H9 (cell line): Measurements from ENCODE around the gene RPEL1. TPM values are rescaled to one million over a fixed set of nuclear protein-coding genes. Genes with fewer than 3 reads are reported as not detected.

Experiments
- DNase-seq: peaks from one replicate; pipeline ENCODE4 v3.0.0-alpha.2; 2017
- H2AFZ ChIP-seq: one replicate; pipeline ENCODE4 v1.6.1; 2013; ENCODE audit warnings: mild to moderate bottlenecking, low read length, control low read depth, moderate library complexity
- H2AK5ac ChIP-seq: 2 replicates; pipeline ENCODE4 v1.6.1; 2013; ENCODE audit warnings: low read length, control low read depth, mixed read lengths; ENCODE audit not compliant: insufficient read length
- H2BK120ac ChIP-seq: one replicate; pipeline ENCODE4 v1.6.1; 2013; ENCODE audit warnings: low read depth, mild to moderate bottlenecking, low read length, control low read depth, inconsistent platforms; ENCODE audit not compliant: poor library complexity, severe bottlenecking
- H2BK12ac ChIP-seq: 2 replicates; pipeline ENCODE4 v1.6.1; 2013; ENCODE audit warnings: low read length, control low read depth, mixed read lengths, low read depth; ENCODE audit not compliant: insufficient read length
- H2BK15ac ChIP-seq: 2 replicates; pipeline ENCODE4 v1.6.1; 2013; ENCODE audit warnings: low read depth, low read length, control low read depth
- H2BK20ac ChIP-seq: one replicate; pipeline ENCODE4 v1.6.1; 2013; ENCODE audit warnings: low read depth, mild to moderate bottlenecking, low read length, control low read depth, inconsistent platforms; ENCODE audit not compliant: poor library complexity, severe bottlenecking
- H2BK5ac ChIP-seq: 2 replicates; pipeline ENCODE4 v1.6.1; 2013; ENCODE audit warnings: low read length, control low read depth, mixed read lengths; ENCODE audit not compliant: insufficient read length
- H3K14ac ChIP-seq: 2 replicates; pipeline ENCODE4 v1.6.1; 2013; ENCODE audit warnings: low read length, control low read depth; ENCODE audit not compliant: insufficient read depth
- H3K18ac ChIP-seq: 2 replicates; pipeline ENCODE4 v1.6.1; 2013; ENCODE audit warnings: low read depth, mild to moderate bottlenecking, mixed read lengths, low read length, control low read depth; ENCODE audit not compliant: insufficient read length
- H3K23ac ChIP-seq: 2 replicates; pipeline ENCODE4 v1.6.1; 2013; ENCODE audit warnings: low read length, control low read depth, mixed read lengths, low read depth; ENCODE audit not compliant: insufficient read length
- H3K23me2 ChIP-seq: 2 replicates; pipeline ENCODE4 v1.6.1; 2013; ENCODE audit warnings: low read depth, mild to moderate bottlenecking, mixed read lengths, low read length, control low read depth; ENCODE audit not compliant: insufficient read length, poor library complexity, severe bottlenecking
- H3K27ac ChIP-seq: 2 replicates; pipeline ENCODE4 v1.5.1; 2013; ENCODE audit warnings: low read length, control low read depth, mixed read lengths, low read depth; ENCODE audit not compliant: insufficient read length
- H3K27me3 ChIP-seq: 2 replicates; pipeline ENCODE4 v1.6.1; 2013; ENCODE audit warnings: low read length, control low read depth, inconsistent platforms; ENCODE audit not compliant: insufficient read depth
- H3K4ac ChIP-seq: 2 replicates; pipeline ENCODE4 v1.6.1; 2013; ENCODE audit warnings: low read depth, mild to moderate bottlenecking, control low read depth, inconsistent platforms, low read length, moderate library complexity
- H3K4me1 ChIP-seq: 2 replicates; pipeline ENCODE4 v1.6.1; 2013; ENCODE audit warnings: low read length, control low read depth, inconsistent platforms; ENCODE audit not compliant: insufficient read depth
- H3K4me2 ChIP-seq: 2 replicates; pipeline ENCODE4 v1.6.1; 2013; ENCODE audit warnings: low read length, control low read depth, mixed read lengths; ENCODE audit not compliant: insufficient read length, insufficient read depth
- H3K56ac ChIP-seq: 2 replicates; pipeline ENCODE4 v1.6.1; 2013; ENCODE audit warnings: low read depth, mild to moderate bottlenecking, mixed read lengths, low read length, control low read depth; ENCODE audit not compliant: insufficient read length
- H3K79me1 ChIP-seq: 2 replicates; pipeline ENCODE4 v1.6.1; 2013; ENCODE audit warnings: low read depth, mild to moderate bottlenecking, moderate library complexity, low read length, control low read depth, inconsistent platforms; ENCODE audit not compliant: insufficient read depth, poor library complexity, severe bottlenecking
- H3K79me2 ChIP-seq: 2 replicates; pipeline ENCODE4 v1.6.1; 2013; ENCODE audit warnings: low read length, control low read depth, inconsistent platforms; ENCODE audit not compliant: insufficient read depth
- H3K9ac ChIP-seq: 2 replicates; pipeline ENCODE4 v1.6.1; 2013; ENCODE audit warnings: low read length, control low read depth, mixed read lengths; ENCODE audit not compliant: insufficient read length; ENCODE audit errors: extremely low read depth
- H3K9me3 ChIP-seq: one replicate; pipeline ENCODE4 v1.6.1; 2013; ENCODE audit warnings: low read depth, low read length, inconsistent platforms; ENCODE audit not compliant: control insufficient read depth
- H3T11ph ChIP-seq: one replicate; pipeline ENCODE4 v1.6.1; 2013; ENCODE audit warnings: mild to moderate bottlenecking, low read length, control low read depth, inconsistent platforms
- H4K20me1 ChIP-seq: one replicate; pipeline ENCODE4 v1.6.1; 2013; ENCODE audit not compliant: control insufficient read depth, insufficient read length, insufficient read depth
- H4K5ac ChIP-seq: 2 replicates; pipeline ENCODE4 v1.6.1; 2013; ENCODE audit warnings: low read depth, mild to moderate bottlenecking, mixed read lengths, low read length, control low read depth; ENCODE audit not compliant: insufficient read length
- H4K8ac ChIP-seq: replicated peaks from 2 replicates; pipeline ENCODE4 v1.6.1; 2013; ENCODE audit warnings: low read length, control low read depth, mixed read lengths, low read depth; ENCODE audit not compliant: insufficient read length
- H4K91ac ChIP-seq: 2 replicates; pipeline ENCODE4 v1.6.1; 2013; ENCODE audit warnings: low read depth, mild to moderate bottlenecking, moderate library complexity, mixed read lengths, low read length, control low read depth; ENCODE audit not compliant: insufficient read length
- H3K27ac Mint-ChIP-seq, 3 experiments: 2 replicates in 2 of 3; 3 replicates in 1 of 3; pipeline ENCODE4 v1.8.0; 2020 to 2021; ENCODE audit warnings: mixed read lengths in 3 of 3, mild to moderate bottlenecking in 1 of 3, moderate library complexity in 1 of 3
- H3K27me3 Mint-ChIP-seq: 2 replicates; pipeline ENCODE4 v1.8.0; 2021; ENCODE audit warnings: low read depth, mild to moderate bottlenecking, moderate library complexity, mixed read lengths
- H3K36me3 Mint-ChIP-seq, 3 experiments: 2 replicates in 2 of 3; 3 replicates in 1 of 3; pipeline ENCODE4 v1.8.0; 2020 to 2021; ENCODE audit warnings: low read depth in 3 of 3, mixed read lengths in 3 of 3; ENCODE audit not compliant: insufficient read depth in 1 of 3
- H3K4me1 Mint-ChIP-seq, 2 experiments: 2 replicates each; pipeline ENCODE4 v1.8.0; 2020; ENCODE audit warnings: mixed read lengths in 2 of 2
- H3K4me3 Mint-ChIP-seq, 2 experiments: 2 replicates in 1 of 2; 3 replicates in 1 of 2; pipeline ENCODE4 v1.8.0; 2020 to 2021; ENCODE audit warnings: mild to moderate bottlenecking in 2 of 2, mixed read lengths in 2 of 2, moderate library complexity in 1 of 2
- H3K9me3 Mint-ChIP-seq, 2 experiments: 2 replicates in 1 of 2; 3 replicates in 1 of 2; pipeline ENCODE4 v1.8.0; 2020; ENCODE audit warnings: mild to moderate bottlenecking in 2 of 2, mixed read lengths in 2 of 2, moderate library complexity in 1 of 2
- CTCF ChIP-seq: fragments of 200-600 bp; sonication (generic); conservative IDR thresholded peaks from 3 replicates; pipeline ENCODE4 v1.8.0; 2021; ENCODE audit warnings: antibody characterized with exemption, mild to moderate bottlenecking
- WGBS: extraction: QIAGEN DNeasy Blood & Tissue Kit; methylation state at CpG from one replicate; pipeline ENCODE4 v1.1.7; 2013; ENCODE audit warnings: missing lambda C conversion rate, low lambda C conversion rate, mixed read lengths; ENCODE audit not compliant: insufficient read length; ENCODE audit errors: extremely low coverage; 5-methylcytosine and 5-hydroxymethylcytosine counted together
- total RNA-seq: library from RNA; stranded (reverse); gene quantifications from 2 replicates; pipeline ENCODE4 v1.2.1, GENCODE V29; 2021

RPEL1 gene
- total RNA-seq, 1 experiment from 2014 or later: 0.13 TPM

- no peak overlapping the region for H2BK5ac ChIP-seq
- peaks cover 14% of the 10 kb centered on the region for H3K23me2 ChIP-seq
- no peak overlapping the region for H3K23ac ChIP-seq
- no peaks in the 10 kb centered on the region for H3K79me1 ChIP-seq
- H3K14ac ChIP-seq: no peak overlapping the region
- H3K4me3 Mint-ChIP-seq: no peak overlapping the region
- H3K18ac ChIP-seq: no peak overlapping the region
- no peak overlapping the region for H2AK5ac ChIP-seq
- H4K5ac ChIP-seq: no peak overlapping the region
- no peak overlapping the region for H3K4ac ChIP-seq
- H3K36me3 Mint-ChIP-seq: no peaks in the 10 kb centered on the region
- no CpG with 5 or more reads among the region's 4 CpGs for WGBS
- no peak overlapping the region for H3K9ac ChIP-seq
- H2BK20ac ChIP-seq: no peak overlapping the region
- no peak overlapping the region for H3T11ph ChIP-seq
- no peak overlapping the region for H2BK15ac ChIP-seq
- peaks cover 6 to 9% of the 10 kb centered on the region in 2 experiments for H3K4me1 Mint-ChIP-seq
- no peak overlapping the region for H2AFZ ChIP-seq
- H3K79me2 ChIP-seq: no peaks in the 10 kb centered on the region
- peaks cover 40% of the 10 kb centered on the region for H3K27me3 Mint-ChIP-seq
- no peak overlapping the region for H4K91ac ChIP-seq
- H3K4me1 ChIP-seq: no peaks in the 10 kb centered on the region
- no peak overlapping the region for H3K27ac ChIP-seq
- no peak overlapping the region for H2BK120ac ChIP-seq
- no peak overlapping the region for H3K4me2 ChIP-seq
- no peak overlapping the region for H3K27ac Mint-ChIP-seq
- no peak for TF ChIP-seq CTCF
- H4K20me1 ChIP-seq: no peaks in the 10 kb centered on the region
- H4K8ac ChIP-seq: no peak overlapping the region
- H2BK12ac ChIP-seq: no peak overlapping the region
- H3K9me3 ChIP-seq: no peaks in the 10 kb centered on the region
- peaks cover 17% of the 10 kb centered on the region for H3K27me3 ChIP-seq
- no peaks in the 10 kb centered on the region for H3K9me3 Mint-ChIP-seq
- DNase-seq: no peak
- H3K56ac ChIP-seq: no peak overlapping the region
Observed at GRCh38 chr10:103273041-103273441, 27.4 kb downstream of the RPEL1 start.
